Putamen (tissue), 1 donor: ENCODE measurements around the gene NTM.
"Not testable (repeated sequence)": the region's sequence is repeated elsewhere in the genome, so short reads cannot be mapped to it uniquely, and the experiment has no call there.

Source experiments
- DNase-seq: peaks from one replicate; pipeline ENCODE4 v3.0.0-alpha.2; 2016; ENCODE audit warnings: low spot score

NTM gene

DNA sequence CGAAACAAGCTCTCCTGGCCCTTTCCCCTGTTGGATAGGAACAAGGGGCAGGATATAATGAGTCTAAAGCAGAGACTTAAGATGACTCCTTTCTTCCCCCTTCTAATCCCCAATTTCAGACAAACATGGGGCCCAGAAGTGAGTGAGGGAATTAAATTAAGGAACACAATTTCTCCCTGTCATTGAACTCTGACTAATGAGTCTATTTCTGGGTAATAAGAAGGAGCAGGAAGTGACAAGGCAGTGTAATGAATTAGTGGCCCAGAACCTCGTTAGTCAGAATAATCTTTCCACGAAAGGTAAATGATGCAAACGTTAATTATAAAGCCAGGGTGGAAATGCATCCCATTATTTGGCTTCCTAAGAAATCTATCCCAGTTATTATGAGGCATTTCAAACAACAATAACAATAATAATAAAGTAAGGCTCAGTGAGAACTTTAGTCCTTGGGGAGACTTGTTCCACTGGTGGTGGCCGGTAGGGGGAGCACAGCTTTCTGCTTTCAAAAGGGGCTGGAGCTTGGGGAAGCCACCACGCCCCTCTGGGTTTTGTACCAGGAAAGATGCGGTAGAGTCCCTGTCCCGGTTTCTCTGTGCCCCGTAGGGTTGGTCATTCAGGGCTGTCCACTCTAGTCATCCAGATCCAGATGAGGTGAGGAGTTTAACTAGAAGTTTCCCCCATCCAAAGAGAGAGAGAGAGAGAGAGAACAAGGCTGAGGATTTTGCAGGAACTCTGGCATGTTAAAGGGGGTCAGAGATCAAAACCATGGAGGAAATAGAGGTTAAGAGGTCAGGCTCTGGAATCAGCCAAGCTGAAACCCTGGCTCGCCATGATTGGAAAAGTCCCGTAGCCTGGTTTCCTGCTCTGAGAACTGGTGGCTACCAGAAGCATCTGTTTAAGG, 298.3 kb downstream of the NTM start:
- peak; percentile 75 for DNase-seq

GRCh38 chr11:131669401-131669780, 299.0 kb downstream of the NTM start:
- DNase-seq: no peak

GRCh38 chr11:131670876-131671275, 300.5 kb downstream of the NTM start:
- DNase-seq: no peak

DNA sequence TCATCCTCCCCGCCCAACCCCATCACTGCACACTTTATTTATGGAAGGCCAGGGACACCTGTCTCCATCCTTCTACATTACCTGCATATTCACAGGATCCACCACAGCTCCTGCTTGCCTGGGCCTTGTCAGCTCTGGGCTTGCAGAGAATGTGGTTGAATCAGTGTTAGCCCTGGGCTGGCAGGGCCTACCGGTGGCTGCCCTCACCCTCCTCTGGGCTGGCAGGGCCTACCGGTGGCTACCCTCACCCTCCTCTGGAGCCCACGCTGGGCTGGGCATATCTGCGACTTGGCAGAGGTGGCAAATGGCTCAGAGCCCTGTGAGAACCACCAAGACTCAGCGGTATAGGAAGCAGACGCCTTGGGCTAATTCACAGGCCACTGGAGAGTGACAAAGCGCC, 300.9 kb downstream of the NTM start:
- DNase-seq: no peak

DNA sequence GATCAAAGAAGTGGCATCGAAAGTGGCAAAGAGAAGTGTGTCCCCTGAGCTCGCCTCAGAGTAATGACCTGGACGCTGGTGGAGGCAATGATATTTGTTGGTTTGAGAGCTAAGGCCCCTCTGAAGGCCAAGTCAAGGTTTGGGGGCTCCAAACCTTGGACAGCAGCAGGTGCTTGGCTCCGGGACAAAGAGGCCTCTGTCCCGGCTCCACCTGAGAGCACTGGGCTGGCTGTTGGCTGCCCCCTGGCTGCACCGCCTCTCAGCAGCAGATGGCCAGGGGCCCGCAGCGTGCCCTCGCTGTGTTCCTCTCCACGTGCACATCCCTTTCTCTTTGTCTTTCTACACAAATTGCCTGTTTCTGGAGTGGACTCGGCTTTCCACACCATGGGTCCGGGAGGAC, 301.3 kb downstream of the NTM start:
- no peak for DNase-seq

GRCh38 chr11:131672191-131672590, 301.8 kb downstream of the NTM start:
- DNase-seq: no peak

DNA sequence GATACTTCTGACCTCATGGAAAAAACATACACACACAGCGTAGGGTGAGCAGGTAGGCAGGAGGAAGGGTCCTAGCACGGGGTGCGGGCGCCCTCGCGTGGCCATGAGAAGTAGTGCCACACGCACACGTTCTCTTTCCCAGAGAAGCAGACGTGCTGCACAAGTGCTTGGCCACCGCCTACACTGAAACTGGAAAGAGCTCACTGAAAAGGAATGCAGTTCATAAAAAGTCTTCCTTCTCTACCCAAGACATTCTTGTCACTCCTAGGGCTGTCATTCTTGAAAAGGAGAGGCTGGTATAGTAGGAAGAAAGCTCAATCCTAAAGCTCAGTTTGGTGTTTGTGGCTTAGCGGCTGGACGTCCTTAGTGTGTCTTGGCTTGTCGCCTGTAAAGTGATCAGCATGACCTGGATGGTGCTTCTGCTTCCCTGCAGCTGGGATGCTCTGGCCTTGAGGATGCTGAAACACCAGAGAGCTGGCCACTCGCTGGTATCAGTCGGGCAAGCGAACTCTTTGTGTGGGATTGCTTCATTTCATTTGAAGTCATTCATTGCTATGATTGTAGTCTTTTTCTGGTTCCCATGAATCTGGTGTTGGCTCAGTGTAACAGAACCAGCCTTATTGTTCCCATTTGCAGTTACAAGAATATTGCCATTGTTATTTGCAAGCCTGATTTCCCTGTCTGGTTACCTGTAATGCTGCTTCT, 303.8 kb downstream of the NTM start:
- DNase-seq: peak; percentile 84

DNA sequence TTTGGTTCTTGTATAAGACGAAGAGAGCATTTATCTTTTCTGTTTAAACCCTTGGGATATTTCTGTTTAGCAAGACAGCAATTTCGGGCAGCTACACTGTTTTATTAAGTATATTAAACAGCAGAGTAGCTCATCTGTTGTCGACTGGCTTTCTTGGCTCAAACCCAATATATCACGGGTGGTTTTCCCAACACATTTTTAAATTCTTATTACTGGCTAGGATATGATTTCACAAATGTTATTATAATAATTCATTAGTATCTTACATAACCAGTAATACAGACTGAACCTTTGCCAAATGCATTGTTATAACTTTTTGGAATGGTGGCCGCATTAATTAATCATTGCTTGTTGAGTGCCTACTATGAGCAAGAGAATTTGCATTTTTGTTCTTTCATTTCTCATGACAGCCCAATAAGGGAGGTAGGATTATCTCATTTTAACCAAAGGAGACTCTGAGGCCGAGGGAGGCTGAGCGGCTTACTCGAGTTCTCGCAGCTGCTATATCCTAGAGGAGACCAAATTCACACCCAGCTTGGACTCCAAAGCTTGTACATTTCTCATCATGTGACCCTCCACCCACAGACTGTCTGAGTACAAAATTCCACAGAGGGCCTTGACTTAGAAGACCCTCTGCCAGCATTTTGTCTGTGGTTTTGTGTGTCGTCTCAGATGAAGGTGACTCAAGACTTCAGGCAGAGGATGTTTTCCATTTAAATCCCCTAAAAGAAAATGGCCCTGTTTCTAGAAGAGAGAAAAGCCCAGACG, 304.9 kb downstream of the NTM start:
- no peak for DNase-seq

DNA sequence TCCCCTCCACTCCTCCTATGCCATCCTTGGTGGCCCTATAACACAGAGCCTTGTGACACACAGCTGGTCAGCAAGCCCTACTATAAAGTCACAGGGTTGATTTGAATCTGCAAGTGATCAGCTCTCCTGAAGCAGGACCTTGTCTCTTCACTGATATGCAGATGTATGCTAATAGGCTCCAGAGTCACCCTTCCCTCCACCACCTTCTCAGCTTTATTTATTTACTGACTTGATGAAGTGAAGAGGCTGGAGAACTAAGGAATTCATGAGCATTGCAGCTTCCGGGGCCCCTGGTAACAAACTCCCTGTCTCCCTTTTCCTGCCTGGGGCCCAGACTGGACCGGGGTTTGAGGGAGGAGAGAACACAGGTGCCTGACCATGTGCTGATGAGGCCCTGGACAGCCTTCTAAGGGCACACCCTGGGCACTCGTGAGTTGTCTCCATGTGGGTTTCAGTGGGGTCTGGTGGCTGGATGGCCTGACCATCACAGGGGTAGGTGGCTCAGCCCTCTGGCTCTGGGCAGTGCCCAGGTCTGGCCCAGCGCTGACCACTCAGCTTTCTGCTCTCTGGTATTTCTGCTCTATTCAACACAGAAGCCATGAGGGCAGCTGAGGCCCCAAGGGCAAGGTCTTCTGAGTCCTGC, 307.5 kb downstream of the NTM start:
- no peak for DNase-seq

- DNase-seq: no peak
Observed at GRCh38 chr11:131678658-131679340, 308.4 kb downstream of the NTM start.

- DNase-seq: not testable (repeated sequence)
Observed at GRCh38 chr11:131680448-131680847, 310.0 kb downstream of the NTM start.

- DNase-seq: no peak
Observed at GRCh38 chr11:131681920-131682319, 311.5 kb downstream of the NTM start.

- no peak for DNase-seq
Observed at GRCh38 chr11:131682373-131683015, 312.1 kb downstream of the NTM start.

GRCh38 chr11:131683131-131683530, 312.7 kb downstream of the NTM start:
- no peak for DNase-seq

DNA sequence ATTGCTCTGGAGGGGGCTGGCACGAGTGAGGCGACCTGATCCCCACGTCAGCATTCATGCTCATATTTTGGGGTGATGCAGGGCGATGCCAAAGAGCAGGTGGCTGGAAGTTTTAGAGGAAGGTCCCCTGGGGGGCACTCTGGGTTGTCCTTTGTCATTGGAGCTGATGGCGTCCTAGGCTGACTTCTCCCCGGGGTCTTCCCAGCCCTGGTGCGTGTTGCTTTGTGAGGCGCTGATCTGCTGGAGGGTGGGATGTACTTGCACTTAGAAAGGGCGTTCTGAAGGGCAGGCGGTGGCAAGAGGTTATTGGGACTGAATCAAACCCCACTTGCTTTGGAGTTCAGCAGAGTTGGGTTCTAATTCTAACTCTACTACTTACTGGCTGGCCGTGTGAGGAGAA, 313.3 kb downstream of the NTM start:
- no peak for DNase-seq

DNA sequence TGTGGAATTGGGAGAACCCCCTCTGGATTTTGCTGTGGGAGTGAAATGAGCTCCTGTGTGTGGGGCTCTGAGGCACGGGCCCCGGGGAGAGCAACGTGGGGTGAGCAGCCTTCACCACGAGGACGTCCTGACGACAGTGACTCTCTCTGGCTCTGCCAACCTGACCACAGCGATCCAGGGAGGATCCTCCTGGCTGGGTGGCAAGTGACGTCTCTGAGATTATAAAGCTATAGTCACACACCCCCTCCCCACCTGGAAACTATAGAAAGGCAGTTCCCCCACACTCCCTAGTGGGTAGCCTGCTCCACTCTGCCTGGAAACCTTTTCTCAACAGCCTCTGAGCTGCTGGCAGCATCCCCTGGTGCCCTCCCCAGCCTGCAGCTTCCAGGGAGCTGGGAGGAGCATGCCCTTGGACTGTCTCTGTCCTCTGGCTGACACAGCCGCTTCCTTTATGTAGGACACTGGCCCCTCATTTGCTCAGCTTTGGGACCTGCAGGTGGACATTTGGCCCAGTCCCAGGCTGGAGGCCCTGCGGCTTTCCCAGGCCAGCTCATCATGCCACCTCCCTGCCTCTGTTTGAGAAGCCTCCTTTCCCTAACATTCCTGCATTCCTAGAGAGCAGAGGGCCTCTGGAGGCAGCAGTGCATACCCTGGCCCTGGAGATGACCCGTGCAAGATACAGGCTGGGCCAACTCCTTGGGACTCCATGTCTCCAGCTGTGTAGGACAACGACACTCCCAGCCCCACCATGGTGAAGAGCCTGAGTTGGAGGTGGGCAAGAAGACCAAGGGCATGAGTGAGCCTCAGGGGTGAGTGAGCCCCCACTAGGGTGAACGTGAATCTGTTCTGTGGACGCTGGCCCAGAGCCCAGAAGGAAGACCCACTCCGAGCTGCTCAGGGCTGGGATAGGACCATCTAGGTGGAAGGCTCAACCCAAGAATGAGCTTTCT, 314.0 kb downstream of the NTM start:
- DNase-seq: no peak

DNA sequence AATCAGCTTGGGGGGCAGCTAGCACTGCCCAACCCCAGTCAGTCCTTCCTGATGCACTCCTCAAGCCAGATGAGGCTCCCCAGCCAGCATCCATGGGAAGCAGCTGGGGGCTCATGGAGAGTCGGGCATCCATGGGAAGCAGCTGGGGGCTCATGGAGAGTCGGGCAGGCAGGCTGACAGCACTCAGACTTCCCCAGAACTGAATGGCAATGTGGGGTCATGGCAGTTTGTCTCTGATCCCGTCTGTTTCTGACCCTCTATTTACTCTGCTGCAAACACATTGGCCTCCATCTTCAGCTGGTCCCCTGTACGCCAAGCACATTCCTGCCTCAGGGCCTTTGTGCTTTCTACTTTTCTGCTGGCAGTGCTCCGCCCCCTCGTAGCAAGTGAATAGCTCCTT, 314.8 kb downstream of the NTM start:
- no peak for DNase-seq

DNA sequence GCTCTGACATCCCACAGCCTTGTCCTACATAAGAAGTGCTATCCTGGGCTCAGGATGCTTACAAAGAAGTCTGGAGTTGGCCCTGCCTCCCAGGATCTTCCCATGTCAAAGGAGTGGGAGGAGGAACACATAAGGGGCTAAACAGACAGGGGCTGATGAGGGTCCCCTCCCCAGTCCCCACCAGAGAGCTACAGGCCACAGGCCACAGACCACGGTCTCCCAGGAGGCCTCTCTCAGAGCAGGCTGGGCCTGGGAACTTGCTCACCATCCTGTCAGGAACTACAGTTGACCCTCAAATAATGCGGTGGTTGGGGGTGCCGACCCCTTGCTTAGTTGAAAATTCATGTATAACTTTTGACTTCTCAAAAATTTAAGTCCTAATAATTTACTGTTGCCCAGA, 315.5 kb downstream of the NTM start:
- no peak for DNase-seq

DNA sequence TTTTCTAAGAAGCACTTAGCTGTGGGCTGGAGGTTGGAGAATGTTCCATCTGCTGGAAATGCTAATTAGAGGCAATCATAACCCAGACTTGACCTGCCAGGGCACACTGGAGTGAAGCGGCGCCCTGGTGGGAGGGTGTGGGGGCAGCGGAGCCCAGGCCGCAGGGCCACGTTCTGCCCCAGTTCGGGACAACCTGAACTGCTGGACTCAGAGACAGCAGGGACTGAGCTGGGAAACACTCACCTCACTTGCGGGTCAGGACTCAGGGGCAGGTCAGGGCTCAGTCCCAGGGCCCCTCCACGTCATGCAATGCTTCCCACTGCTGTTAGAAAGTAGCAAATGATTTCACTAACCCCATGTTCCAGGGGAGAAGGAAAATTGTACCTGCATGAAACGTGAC, 316.4 kb downstream of the NTM start:
- DNase-seq: no peak
